ENCODE measurements around the gene ARFGAP1. TPM values are rescaled to one million over a fixed set of nuclear protein-coding genes. Genes with fewer than 3 reads are reported as not detected.

The ARFGAP1 gene
- total RNA-seq, 4 donors from 2014 or later: 34.4 to 306 (median 99.3) TPM

- TF ChIP-seq CTCF (IDR thresholded peaks at IDR 0.05): no peak
- TF ChIP-seq POLR2A (IDR thresholded peaks at IDR 0.05): no peak
- H3K9me3 ChIP-seq: no peaks in the 10 kb centered on the region
- H3K36me3 ChIP-seq: no peaks in the 10 kb centered on the region
- no peak overlapping the region for H3K4me3 ChIP-seq
- no peak overlapping the region for H3K27ac ChIP-seq
- H3K27me3 ChIP-seq: no peaks in the 10 kb centered on the region
- no peak for DNase-seq
- intact Hi-C loops (cut with DNase I; ENCODE audit: low total_unique reads): no loop called here
- H3K4me1 ChIP-seq: no peaks in the 10 kb centered on the region
Measured at GRCh38 chr20:63285636-63286615, 13.3 kb downstream of the ARFGAP1 start.

DNA sequence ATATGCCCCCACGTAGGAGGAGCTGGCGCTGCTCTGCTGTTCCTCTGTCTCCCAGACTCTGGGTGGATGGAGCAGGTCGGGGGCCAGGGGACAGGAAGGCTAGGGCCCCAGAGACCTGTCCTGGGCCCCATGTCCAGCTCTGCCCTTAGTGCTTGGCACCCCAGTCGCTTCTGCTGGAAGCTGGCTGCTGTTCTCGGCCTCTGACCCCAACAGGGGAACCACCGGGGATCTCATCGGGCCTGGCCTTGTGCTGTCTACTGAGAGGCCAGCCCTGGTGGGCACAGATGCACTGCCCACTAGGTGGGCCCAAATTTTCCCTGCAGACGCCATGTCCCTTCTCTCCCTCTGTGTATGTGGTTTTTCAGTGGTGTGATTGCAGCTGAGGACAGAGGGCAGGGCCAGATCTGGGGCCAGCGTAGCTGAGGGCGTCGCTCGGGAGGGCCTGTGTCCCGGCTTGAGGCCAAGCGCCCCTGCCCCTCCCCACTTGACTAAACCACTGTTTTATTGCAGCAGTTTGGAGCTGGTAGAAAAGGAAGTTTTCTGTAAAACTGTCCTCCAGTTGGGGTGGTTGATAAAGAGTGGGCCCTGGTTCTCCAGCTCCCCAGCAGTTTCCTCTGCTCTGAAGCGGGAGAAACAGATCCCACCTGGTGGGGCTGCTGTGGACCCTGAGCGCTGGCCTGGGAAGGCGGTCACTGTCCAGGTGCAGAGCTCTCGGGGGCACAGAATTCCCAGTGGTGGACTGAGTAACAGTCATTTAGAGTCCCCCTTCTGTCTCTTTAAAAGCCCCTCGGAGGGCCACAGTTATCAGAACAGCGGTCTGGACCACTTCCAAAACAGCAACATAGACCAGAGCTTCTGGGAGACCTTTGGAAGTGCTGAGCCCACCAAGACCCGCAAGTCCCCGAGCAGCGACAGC is 14.4 kb downstream of the ARFGAP1 start:
- Histone ChIP-seq H3K27me3 (no peaks in the 10 kb centered on the region), H3K27ac (no peak overlapping the region), H3K4me1 (no peaks in the 10 kb centered on the region), H3K36me3 (no peaks in the 10 kb centered on the region), H3K9me3 (no peaks in the 10 kb centered on the region), H3K4me3 (no peak overlapping the region)
- DNase-seq: no peak
- intact Hi-C loops (cut with DNase I; ENCODE audit: low total_unique reads): no loop called here
- TF ChIP-seq CTCF (IDR thresholded peaks at IDR 0.05) (no peak), POLR2A (IDR thresholded peaks at IDR 0.05) (no peak)

DNA sequence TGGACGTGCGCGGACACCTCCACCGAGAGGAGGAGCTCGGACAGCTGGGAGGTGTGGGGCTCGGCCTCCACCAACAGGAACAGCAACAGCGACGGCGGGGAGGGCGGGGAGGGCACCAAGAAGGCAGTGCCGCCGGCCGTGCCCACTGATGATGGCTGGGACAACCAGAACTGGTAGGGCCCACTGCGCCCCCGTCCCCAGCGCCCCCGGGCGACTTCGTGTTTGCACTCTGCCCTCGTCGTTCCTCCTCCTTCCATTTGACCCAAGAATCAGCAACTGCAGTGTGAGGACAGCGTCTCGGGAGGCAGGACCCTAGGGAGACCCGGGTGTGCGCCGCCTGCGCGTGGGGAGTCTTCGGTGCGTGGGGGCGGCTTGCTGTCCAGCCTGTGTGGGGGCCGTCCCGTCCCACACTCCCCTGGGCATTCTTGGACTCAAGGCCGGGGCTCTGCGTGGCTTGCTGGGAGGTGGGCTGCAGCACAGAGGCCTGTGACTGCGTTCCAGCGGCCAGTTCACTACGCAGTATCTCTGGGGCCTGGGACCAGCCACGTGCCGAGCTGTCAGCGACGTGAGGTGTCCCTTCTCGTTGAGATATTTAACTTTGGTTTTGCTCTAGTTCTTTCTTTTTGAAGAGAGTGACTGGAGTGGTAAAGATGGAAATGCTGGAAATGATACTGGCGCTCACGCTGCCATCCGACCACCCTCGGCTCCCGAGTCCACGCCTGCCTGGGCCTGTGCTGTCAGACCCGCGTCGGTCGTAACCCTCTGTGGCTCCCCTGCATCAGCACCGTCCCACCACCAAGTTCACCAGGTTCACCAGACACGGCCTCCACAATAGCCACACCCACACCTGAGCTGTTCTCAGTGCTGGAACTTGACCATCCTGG is 15.3 kb downstream of the ARFGAP1 start:
- intact Hi-C loops (cut with DNase I; ENCODE audit: low total_unique reads): no loop called here
- Histone ChIP-seq H3K36me3 (no peaks in the 10 kb centered on the region), H3K9me3 (no peaks in the 10 kb centered on the region), H3K4me1 (no peaks in the 10 kb centered on the region), H3K27ac (no peak overlapping the region), H3K4me3 (no peak overlapping the region), H3K27me3 (no peaks in the 10 kb centered on the region)
- DNase-seq: no peak
- TF ChIP-seq CTCF (IDR thresholded peaks at IDR 0.05): no peak
- no peak for TF ChIP-seq POLR2A (IDR thresholded peaks at IDR 0.05)

DNA sequence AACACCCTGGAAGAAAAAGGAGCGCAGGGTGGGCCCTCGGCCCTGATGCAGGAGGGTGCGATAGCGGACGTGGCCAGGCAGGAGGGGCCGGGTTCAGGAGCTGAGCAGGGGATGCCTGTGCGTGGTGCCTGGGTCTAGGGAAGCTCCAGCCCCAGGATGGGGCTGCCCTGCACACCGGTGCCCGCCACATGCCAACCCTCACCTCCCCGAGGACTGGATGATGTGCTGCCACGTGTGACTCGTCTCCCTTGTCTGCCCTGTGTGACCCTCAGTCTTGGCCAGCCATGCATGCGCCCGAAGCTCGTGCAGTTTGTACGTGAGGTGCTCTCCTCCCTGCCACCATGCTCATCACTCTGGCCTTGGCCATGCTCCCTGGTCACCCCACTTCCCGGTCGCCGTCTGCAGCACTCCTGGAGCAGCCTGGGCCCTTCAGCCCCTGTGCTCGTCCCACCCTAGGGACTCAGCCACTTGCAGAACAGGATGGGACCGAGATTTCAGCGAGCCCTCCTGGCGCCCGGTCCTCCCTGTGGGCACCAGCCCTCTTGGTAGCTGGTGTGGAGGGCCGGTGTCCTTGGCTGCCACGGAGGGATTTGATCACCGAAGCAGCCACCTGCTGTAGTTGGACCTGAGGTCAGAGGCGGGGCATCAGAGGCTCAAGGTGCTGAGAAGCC is 16.1 kb downstream of the ARFGAP1 start:
- no peaks in the 10 kb centered on the region for H3K36me3 ChIP-seq

More for the DNA sequence above, 16.1 kb downstream of the ARFGAP1 start:
- no peaks in the 10 kb centered on the region for H3K27me3 ChIP-seq
- no peaks in the 10 kb centered on the region for H3K4me1 ChIP-seq
- H3K9me3 ChIP-seq: no peaks in the 10 kb centered on the region
- intact Hi-C loops (cut with DNase I; ENCODE audit: low total_unique reads): no loop called here
- no peak overlapping the region for H3K27ac ChIP-seq
- no peak for DNase-seq
- TF ChIP-seq POLR2A (IDR thresholded peaks at IDR 0.05) (no peak), CTCF (IDR thresholded peaks at IDR 0.05) (no peak)
- H3K4me3 ChIP-seq: no peak overlapping the region

Measured in uterus (tissue), 4 donors.